Skin of body (tissue), 2 donors: Measurements from ENCODE around the gene KIF5A. TPM values are rescaled to one million over a fixed set of nuclear protein-coding genes. Genes with fewer than 3 reads are reported as not detected.

ENCODE experiments used
- DNase-seq: peaks from one replicate; lab custom pipeline; 2025; lab: John Stamatoyannopoulos, UW
- total RNA-seq: library from RNA; depleted of rRNA; stranded (reverse); fragments of >200 nt; gene quantifications from one replicate; pipeline ENCODE4 v1.2.3, GENCODE V29; 2014

Gene KIF5A
- total RNA-seq, 1 donor from 2014 or later, result 0.39 TPM

DNA sequence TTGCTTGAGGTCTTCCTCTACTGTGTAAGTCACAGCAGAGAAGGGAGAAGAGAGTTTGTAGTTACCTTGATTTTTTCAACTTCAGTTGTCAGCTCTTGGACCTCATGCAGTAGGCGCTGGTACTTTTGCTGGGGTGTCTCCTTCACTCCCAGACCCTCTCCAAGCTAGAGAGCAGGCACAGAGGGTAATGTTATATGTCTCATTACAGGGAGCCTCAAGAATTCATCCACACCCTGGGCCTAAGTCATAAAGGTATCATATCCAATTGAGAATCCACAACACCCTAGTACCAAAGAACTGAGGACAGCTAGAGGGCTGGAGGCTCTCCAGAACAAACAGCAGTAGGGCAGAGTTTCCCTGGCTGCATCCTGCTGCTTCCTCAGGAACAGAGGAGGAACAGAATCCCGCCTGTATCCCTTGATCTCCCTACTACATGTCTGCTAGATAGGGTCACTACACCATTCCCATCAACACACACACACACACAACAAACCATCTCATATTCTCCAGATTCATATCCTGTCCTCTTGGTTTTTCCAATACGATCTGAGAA, 14.8 kb upstream of the KIF5A start:
- DNase-seq, result no peak

DNA sequence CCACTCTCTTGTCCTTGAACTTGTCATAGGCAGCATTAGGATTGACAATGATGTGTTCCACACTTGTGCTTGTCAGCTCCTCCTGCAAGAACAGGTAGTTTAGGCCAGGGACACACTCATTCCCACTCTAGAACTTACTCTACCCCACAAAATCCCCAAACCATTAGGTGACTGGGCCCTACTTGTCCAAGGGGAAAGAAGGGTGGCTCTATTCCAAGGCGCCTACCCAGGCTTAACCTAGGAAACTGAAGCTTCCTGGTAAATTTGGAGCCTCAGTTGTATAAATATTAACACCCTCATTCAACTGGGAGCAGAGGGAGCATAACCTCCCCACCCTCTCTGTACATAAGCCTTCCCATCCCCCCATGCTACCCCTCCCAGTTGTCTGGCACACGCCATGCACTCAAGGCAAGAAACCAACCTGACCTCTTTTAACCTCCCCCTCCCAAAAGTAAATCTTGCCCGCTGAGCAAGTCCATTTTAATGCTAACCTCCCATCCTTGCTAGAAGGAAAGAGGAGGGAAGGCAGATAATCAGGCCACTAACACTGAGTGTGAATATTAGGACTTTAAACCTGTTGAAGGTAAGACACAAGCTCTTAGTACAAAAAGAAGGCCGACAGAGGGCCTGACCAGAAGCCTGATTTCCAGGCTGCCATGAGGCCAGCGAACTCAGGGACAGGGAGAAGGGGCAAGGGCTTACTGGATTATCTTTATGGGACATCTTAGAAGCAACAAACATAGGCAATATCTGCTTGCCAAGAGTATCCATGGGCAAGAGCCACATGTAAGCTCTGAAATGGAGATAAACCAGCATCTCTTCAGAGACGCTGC, 13.9 kb upstream of the KIF5A start:
- no peak for DNase-seq

DNA sequence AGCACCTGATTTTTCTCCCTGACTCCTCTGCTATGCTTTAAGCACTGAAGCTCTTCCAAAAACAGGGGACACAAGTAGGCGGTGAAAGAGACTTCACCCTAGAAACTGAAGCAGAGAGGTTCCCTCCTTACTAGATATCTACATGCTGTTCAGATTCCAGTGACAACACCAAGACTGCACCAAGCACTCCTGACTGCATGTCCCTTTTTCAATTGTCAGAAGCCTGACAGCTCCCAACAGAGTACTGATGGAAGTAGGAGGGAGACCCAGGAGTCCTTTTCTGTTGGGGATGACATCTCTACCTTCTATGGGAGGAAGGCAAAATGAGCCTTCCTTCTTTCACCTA, 13.3 kb upstream of the KIF5A start:
- no peak for DNase-seq

- DNase-seq, result no peak
These were observed 10.6 kb upstream of the KIF5A start for GRCh38 chr12:57539134-57539768.

GRCh38 chr12:57541001-57541400, 8.8 kb upstream of the KIF5A start:
- DNase-seq, result no peak

GRCh38 chr12:57541717-57542116, 8.1 kb upstream of the KIF5A start:
- DNase-seq, result no peak

DNA sequence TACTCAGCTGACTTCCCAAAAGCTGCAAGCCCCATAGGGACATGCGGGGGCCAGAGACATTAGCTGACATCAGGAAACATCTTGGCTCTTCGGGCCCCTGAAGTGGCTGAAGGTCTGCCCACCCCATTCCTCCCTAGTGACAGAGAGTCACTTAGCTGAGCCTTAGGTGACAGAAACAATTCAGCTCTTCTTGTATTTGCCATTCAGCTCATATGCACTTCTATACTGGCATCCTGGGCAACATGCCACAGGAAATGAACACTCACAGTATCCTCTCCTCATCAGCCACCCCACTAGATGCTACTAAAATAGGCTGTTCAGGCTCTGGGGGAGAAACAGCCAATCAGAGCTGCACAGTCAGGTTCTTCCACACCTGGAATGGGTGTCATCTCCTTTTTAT, 6.3 kb upstream of the KIF5A start:
- no peak for DNase-seq

GRCh38 chr12:57545809-57546437, 3.9 kb upstream of the KIF5A start:
- no peak for DNase-seq

DNA sequence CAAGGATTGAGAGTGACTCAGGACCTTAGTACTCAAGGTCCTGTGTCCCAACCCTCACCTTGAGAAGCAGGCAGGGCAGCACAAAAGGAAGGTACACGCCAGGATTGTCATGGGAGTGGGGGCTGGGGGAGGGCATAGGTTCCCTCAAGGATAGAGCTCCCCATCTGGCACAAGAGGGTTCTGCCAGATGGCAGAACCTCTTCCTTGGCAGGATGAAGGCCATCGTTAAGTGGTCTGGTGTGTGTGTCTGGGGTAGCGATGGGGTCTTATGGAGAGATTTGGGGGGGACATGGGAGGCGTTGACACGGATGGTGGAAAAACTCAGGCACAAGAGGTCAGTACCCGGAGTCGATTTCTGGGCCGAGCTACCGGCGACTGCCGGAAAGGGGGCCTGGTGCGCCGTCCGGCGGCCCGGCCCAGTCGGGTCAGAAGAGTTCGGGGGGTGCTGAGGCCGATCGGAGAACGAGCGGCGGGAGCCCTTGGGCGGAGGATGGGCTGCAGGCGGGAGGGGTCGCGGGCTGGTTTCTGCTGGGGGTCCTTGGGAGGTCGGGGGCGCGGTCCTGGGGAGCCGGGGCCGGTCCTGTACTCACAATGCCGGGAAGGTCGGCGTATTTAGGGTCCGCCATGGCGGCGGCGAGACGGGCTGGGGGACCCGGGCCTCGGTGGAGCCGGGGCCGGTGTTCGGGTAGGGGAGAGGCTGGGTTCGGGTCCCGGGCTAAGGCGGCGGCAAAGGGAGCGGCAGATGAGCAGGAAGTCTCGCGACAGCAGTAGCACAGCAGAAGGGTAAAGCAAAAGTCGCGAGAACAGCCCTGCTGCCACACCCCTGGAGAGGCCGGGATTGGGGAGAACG, 3.2 kb upstream of the KIF5A start, which contains the start of gene DCTN2:
DCTN2 (minus strand) TSS at position 755 of the 850 bp plus-strand sequence; CDS start at position 626, 129 bp downstream.
- peak; percentile 97 for DNase-seq

DNA sequence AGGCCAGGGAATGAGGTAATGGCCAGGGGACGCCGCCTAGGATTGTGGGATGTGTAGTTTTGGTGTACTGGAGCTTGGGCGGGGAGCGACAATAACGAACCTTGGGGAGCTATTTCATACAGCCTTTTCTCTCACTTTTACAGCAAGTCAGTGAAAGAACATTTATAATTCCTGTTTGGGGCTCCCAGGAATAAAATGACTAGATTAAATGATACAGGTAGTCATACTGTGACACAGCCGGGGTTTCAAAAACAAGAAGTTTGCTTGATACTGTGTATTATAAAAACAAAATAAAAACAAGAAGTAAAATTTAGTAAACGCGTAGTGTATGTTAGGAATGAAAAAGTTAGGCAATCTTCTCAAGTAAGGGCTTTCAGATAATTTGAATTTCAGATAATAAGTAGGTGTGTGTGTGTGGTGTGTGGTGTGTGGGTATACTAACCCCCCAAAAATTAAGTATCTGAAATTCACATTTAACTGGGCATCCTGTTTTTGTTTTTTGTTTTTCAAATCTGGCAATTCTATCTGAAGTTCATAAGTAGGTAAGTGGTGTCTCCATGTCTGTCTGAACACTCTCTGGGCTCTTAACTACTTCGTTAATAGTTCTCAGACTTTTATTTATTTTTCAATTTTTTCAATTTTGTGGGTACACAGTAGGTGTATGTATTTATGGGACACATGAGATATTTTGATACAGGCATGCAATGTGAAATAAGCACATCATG, 2.4 kb upstream of the KIF5A start:
- no peak for DNase-seq

GRCh38 chr12:57548013-57548315, 1.9 kb upstream of the KIF5A start:
- DNase-seq, result no peak

GRCh38 chr12:57548488-57548887, 1.4 kb upstream of the KIF5A start:
- no peak for DNase-seq

DNA sequence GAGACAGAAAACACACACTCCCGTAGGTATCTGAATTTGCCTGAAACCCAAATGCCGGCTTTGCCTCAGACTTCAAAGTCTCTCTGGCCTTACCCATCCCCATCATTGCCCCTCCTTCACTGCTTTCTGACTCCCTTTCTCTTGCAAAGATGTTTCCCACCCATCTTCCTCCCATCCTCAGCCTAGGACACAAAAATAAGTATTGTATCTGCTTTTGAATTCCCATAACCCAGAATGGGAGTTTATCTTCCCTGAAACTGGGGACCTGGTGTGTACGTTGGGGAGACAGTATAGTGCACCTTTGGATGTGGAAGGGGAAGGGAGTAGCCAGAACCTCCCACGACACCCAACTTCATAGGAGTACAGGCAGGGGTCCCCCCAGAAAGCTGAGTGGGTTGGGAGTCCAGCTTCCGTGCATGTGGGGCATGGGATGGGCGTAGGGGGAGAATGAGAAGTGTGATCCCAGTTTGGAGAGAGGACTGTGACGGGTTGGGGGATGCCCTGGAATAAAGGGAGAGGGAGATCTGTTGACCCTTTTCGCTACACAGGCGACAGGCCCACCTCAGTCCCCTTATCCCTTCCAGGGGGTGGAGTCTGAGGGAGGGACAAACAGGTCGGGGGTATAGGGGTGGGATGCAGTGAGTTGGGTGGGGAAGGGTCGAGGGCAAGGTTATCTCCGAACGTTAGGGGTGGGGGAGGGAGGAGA, 488 bp upstream of the KIF5A start:
- DNase-seq, result no peak

- DNase-seq, result no peak
These were observed 1.1 kb downstream of the KIF5A start for GRCh38 chr12:57550641-57551549.

DNA sequence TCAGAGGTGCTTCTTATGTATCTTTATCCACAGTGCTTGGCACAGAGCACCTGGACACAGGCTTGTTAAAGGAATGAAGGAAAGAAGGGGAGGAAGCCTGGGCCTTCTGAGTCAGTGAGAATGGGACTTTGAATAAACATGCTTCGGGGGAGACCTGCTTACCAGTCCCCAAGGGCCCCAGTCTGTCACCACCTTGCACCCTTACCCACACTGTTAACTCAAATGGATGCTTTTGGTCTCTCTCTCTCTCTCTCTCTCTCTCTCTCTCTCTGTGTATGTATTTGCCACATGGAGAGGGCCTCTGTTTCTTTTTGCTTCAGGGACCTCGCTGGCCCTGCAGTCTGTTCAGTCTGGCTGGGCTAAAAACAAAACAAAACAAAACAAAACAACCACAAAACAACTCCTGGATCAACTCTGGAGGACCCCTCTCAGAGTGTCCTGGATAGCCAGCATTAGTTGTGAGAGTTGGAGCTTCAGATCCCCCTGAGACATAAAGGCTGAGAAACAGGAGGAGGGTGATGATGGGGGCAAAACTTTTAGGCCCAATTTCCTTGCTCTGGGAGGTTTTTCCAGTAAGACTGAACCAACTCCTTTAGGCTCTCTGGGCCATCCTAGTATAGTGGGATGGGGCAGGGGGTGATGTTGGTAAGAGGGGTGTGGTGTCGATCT, 1.9 kb downstream of the KIF5A start:
- no peak for DNase-seq

DNA sequence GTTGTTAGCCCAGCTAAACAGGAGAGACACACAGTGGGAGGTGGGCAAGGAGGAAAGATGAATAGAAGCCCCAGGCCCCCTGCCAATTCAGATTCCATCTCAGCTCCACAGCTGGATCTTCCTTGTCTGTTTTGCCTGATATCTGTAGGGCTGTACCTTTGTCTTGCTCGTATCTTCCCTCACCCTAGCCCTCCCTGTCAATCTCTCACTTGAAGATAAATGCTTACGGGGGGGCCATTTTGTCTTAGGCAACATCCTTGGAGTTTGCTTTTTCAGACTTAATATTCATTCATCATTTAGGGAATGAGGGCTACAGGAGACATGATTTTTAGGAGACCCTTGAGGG, 2.4 kb downstream of the KIF5A start:
- no peak for DNase-seq

DNA sequence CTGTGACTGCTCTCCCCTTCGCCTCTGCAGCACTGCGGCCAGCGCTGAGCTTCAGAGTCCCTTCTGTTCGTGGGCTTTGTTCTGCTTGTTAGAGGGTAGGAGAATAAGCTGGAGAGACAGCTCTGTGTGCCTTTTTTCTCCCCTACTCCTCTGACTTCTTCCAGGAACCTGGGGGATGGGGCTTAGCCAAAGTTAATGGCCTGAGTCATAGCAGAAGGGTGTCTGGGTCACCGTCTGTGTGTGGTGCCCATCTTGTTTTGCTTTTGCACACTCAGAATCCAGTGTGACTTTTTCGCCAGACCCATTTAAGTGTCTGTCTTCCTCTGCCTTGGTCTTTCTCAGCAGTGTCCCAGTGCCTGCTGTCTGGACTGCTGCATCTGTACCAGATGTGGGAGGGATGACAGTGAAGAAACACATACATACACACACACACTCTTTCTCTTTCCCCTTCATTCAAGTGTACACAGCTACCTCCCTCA, 3.0 kb downstream of the KIF5A start:
- DNase-seq, result no peak
